Stimulated activated CD8-positive, alpha-beta memory T cell treated with anti-CD3 and anti-CD28 coated beads, Interleukin-15, amount 100 ng/mL, for 1 hour (primary cell): ENCODE measurements around the gene SV2C.

Experiments
- DNase-seq: peaks from one replicate; pipeline ENCODE4 v3.0.0-alpha.2; 2020; ENCODE audit warnings: low read depth

SV2C gene

DNA sequence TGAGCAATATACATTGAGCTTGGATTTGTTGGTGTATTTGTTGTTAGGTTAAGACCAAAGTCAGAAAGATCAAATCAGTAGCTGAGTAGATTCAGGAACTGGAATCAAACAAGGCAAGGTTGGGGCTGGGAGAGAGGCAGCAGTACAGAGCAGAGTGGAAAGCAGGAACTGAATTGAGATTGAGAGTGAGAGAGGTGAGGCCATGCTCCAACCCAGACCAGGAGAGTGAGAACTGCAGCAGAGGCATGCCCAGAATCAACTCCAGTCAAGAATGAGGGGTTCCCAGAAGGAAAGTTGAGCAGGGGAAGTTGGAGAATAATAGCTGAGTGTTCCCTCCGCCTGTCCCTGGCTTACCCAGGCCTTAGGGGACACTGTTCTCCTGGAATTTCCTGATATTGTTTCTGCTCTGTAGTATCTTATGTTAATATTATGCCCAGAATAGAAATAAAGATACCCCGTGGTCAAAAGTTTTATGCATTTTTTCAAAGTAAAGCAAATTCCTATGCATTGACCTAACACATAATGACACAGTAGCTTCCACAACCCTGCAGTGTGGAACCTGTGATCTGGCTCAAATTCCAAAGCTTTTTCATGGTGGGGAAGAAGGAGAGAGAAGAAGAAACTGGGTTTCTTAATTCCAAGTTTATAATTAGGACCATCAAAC, 82.7 kb downstream of the SV2C start:
- DNase-seq: no peak

- no peak for DNase-seq
These were observed 83.8 kb downstream of the SV2C start for GRCh38 chr5:76166886-76167576.

GRCh38 chr5:76169146-76169905, 86.1 kb downstream of the SV2C start:
- no peak for DNase-seq

- no peak for DNase-seq
These were observed 90.9 kb downstream of the SV2C start for GRCh38 chr5:76174101-76174500.

- peak; percentile 20 for DNase-seq
These were observed 92.0 kb downstream of the SV2C start for GRCh38 chr5:76175051-76175666.

DNA sequence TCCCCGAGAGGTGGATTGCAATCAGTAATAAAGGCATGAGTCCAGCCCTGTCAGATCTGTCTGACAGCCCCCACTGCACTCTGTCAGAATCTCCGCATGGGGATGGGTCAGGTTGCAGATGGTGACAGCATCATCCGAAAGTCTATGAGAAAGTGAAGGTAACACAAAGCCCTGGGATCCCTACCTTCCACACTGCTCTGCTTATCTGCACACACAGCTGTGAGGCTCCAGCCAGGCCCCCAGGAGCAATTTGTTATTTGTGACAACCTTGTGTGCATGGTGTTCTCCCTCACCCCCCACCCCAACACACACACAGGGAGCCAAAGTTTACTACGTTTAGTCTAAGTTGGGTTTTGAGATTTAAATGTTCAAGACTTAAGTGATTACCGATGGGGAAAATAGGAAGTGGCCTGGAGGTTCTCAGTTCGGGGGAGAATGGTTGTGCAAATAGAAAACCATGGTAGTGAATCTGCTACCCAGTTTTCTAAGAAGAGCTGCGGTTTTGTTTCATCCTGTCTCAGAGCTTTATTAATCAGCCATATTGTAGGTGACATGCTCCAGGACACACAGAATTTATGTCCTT, 92.7 kb downstream of the SV2C start:
- DNase-seq: no peak

DNA sequence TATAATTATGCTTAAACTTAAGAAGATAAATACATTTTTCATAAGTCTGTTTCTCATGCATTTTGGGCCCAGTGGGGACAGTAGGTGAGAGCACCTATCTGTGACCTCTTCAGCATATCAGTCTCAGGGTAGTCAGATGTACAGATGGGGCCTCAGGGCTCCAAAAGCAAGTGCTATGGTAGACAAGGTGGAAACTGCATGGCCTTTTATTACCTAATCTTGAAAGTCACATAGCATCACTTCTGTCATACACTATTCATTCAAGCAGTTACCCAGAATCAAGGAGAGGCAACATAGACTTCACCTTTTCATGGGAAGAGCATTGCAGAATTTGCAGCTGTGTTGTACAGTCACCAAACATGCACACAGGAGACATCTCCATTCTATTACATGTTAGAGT, 94.8 kb downstream of the SV2C start:
- DNase-seq: no peak

- DNase-seq: no peak
These were observed 95.7 kb downstream of the SV2C start for GRCh38 chr5:76178913-76179312.

DNA sequence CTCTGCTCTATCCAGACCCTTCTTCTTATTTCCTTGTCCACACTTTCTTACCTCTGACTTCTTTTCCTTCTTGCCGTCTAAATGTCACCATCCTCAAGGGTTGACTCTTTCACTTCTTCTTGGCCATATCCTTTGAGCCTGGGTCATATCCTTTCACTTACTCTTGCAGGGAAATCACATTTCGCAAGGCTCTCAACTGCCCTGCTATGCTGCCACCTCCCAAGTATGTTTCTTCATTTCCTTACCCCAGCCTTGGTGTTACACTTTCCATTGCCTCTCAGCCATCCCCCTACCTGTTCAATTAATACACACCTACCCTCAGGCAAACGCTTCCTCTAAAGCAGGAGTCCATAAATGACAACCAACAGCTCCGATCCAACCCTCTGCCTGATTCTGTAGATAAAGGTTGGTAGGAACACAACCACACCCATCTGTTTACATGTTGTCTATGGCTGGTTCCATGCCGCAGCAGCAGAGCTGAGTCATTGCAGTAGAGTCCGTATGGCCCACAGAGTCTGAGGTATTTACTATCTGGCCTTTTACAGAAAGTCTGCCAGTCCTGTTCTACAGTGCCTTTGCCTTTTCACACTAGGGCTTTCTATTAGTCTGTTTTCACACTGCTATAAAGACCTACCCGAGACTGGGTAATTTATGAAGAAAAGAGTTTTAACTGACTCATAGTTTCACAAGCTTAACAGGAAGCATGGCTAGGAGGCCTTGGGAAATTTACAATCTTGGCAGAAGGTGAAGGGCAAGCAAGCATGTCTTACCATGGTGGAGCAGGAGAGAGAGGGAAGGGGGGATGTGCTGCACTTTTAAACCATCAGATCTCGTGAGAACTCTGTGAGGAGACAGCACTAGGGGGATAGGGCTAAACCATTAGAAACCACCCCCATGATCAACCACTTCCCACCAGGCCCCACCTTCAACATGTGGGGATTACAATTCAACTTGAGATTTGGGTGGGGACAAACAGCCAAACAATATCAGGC, 97.9 kb downstream of the SV2C start:
- DNase-seq: no peak

DNA sequence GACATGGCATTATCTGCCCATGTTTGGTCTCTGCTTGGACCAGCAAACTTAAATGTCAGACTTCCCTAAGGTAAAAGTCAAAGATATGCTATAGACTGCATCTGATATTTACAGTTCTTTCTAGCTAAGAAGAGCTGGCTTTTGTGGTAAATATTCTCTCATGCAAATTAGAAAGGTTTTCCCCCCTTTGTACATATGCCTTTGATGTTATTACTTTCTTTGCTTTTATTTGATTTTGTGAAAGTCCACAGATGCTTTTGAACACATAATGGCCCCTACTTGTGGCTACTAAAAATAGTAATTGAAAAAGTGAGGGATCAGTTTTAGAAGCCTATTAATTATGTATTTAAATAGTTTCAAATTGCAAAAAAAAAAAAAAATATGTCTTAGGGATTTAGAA, 104.2 kb downstream of the SV2C start:
- DNase-seq: no peak

GRCh38 chr5:76190356-76190755, 107.2 kb downstream of the SV2C start:
- no peak for DNase-seq

- no peak for DNase-seq
These were observed 109.7 kb downstream of the SV2C start for GRCh38 chr5:76192837-76193236.

DNA sequence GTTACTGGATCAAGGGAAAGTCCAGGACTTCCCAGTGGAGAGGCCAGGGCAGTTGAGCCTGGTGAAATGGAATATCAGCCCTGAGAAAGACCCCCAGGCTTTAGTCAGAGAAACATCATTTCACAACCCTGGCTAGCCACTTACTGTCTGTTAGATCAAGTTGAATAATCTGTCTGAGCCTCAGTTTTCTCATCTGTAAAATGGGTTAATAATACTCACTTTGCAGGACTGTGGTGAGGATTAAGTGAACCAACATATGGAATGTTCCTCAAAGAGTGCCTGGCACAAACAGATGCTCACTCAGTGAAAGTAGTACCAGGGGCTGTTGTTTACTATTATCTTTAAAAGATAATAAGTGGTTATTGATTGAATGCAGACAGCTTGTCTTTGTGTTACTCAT, 110.5 kb downstream of the SV2C start:
- no peak for DNase-seq

DNA sequence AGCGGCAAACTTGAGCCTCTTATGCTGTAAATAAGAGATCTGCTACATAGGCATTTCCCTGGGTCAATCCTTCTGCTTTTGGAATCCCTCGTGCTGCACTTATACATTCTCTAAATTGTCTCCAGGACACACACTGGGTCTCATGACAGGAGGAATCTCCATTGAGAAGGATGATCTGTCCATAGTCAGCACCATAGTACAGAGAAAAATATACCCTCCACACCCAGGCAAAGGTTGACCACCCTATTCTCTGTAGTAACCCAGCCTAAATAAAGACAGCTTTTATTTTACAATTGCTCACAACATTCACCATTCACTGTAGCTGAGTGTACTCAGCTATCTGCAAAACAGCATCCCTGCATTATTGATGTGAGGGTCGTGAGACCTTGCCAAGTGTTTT, 111.2 kb downstream of the SV2C start:
- DNase-seq: no peak

- no peak for DNase-seq
These were observed 113.3 kb downstream of the SV2C start for GRCh38 chr5:76196457-76196856.

DNA sequence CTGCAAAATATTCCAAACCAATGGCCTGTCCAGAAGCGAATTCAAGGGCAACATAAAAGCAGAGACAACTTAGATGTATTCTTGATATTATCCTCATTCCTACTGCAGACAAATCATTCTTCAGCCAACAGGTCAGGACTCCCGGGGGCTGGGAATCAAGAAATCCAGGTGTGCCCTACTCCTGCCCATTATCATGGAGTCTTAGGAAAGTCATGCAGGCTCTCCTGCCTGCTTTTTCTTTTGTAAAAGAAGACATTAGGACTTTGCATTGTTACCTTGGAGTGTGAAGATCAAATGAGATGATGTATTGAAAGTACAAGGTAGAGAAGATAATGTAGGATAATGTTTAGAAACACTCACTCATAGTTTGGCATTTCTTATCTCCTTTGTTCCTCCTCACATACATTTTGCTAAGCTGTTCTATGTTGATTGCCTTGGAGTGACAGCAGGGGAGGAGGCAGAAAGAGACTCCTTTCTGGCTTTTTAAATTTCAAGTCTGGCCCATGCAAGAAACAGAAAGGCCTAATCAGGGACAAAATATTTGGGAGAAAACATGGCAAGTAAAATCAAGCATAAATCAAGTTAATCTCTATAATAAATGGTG, 113.8 kb downstream of the SV2C start:
- no peak for DNase-seq

GRCh38 chr5:76197726-76198125, 114.5 kb downstream of the SV2C start:
- no peak for DNase-seq

DNA sequence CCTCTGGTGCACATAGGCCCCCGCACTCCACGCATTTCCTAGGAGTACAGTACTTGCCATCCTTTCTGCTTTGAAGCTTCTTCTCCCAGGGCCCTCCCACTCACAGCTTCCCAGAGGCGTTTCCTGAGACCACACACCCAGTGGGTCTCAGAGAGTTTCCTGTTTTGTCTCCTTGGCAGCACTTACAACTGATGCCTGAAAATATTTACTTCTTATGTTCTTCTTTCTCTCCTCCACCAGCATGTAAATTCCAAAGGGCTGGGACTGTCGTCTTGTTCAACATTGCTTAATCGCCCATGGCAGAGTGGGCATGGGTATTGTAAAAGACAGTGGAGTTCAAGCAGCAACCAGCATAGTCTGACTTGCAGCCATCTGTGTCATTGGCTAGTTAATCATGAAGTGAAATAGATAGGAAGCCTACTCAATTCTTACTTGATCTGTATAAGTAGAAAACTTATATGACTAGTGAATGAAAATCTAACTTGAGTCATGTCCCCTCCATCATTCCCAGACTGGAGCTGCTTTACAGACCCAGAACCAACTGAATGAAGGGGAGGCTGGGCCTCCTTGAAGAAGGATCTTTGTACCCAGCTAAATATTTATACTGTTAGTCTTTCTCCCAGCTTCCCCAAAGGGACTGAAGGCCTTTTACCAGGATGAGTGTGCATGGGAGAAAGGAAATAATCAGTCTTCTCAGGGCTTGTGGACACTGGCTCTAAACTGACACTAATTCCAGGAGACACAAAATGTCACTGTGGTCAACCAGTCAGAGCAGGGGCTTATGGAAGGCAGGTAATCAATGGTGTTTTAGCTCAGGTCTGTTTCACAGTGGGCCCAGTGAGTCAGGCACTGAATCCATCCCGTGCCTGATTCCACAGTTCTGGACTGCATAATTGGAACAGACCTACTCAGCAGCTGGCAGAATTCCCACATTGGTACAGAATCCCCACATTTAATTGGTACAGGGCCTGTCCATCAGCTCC, 116.4 kb downstream of the SV2C start:
- DNase-seq: no peak

DNA sequence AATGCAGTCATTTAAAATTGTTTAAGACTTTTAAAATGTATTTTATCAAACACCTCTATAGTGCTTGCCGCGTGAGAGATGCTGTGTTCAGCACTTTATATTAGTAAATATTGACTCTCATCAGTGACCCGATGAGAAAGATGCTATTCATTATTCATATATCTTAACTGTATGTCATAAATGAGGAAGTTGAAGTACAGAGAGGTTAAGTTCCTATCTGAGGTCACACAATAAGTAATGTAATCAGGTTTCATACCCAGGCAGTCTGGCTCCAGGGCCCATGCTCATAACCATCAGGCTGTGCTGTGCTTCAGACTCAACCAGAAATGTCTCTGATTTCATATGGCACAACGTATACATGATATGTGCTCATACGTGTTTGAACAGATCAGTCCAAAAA, 119.0 kb downstream of the SV2C start:
- no peak for DNase-seq

- no peak for DNase-seq
These were observed 121.0 kb downstream of the SV2C start for GRCh38 chr5:76204191-76204590.
